GM13976 (cell line): Measurements from ENCODE around the gene SLFNL1.

Experiments
- DNase-seq: peaks from one replicate; pipeline ENCODE4 v3.0.0; 2012; ENCODE audit warnings: low spot score
- in situ Hi-C: fragments of 300-500 bp; cut with MboI; formaldehyde crosslinking; loops from one replicate; pipeline ENCODE4 v1.12.0; 2022; ENCODE audit warnings: low sequenced_read_pairs, mixed read lengths, inconsistent platforms; ENCODE audit not compliant: unreplicated experiment
- TF ChIP-seq, protein P1 (sequence below): IDR thresholded peaks from 2 replicates; pipeline ENCODE4 v1.5.1; 2012; ENCODE audit warnings: borderline replicate concordance, mild to moderate bottlenecking; ENCODE audit not compliant: insufficient read depth; ENCODE audit errors: extremely low read depth, missing control alignments, control extremely low read depth

Gene SLFNL1

DNA sequence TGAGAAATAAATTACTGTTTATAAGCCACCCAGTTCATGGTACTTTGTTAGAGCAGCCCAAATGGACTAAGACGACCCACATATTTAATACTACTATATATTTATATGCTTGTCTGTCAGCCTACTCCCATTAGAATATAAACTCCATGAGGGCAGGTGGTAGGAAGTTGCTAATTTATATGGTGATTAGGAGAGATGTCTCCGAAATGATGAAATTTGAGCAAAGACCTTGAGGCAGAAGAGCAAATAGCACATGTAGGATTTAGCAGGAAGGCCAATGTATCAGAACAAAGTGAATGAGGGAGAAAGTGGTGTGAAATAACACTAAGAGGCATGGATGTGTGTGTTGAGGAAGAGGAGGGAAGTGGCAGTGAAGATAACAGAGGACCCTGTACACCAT lies 10.6 kb upstream of the SLFNL1 start:
- in situ Hi-C loops = no loop called here
- TF ChIP-seq, protein P1, sequence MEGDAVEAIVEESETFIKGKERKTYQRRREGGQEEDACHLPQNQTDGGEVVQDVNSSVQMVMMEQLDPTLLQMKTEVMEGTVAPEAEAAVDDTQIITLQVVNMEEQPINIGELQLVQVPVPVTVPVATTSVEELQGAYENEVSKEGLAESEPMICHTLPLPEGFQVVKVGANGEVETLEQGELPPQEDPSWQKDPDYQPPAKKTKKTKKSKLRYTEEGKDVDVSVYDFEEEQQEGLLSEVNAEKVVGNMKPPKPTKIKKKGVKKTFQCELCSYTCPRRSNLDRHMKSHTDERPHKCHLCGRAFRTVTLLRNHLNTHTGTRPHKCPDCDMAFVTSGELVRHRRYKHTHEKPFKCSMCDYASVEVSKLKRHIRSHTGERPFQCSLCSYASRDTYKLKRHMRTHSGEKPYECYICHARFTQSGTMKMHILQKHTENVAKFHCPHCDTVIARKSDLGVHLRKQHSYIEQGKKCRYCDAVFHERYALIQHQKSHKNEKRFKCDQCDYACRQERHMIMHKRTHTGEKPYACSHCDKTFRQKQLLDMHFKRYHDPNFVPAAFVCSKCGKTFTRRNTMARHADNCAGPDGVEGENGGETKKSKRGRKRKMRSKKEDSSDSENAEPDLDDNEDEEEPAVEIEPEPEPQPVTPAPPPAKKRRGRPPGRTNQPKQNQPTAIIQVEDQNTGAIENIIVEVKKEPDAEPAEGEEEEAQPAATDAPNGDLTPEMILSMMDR = no peak
- DNase-seq = no peak

DNA sequence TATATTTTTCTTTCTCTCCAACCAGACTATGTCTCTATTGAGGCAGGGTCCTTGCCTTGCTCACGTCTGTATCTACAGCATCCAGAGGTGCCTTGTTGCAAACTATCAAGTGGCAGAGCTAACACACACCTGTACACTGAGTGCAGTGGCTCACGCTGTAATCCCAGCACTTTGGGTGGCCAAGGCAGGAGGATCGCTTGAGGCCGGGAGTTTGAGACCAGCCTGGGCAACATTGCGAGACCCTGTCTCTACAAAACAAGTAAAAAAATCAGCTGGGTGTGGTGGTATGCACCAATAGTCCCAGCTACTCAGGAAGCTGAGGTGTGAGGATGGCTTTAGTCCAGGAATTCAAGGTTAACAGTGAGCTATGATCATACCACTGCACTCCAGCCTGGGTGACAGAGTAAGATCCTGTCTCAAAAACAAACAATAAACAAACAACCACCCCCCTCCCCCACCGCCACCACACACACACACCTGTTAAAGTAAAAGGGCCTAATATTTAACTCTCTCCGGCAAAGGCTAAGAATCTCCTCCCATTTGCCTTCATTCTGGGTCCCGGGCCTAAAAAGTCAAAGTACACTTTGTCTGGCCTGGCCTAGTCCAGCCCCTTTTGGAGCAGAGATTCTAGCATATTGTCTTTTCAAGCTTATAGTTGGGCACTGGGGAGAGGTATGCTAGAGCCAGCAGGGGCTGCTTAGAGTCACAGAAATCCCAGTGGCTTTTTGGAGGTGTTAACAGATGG lies 9.5 kb upstream of the SLFNL1 start:
- TF ChIP-seq, protein P1 = no peak
- in situ Hi-C loops = no loop called here
- DNase-seq = no peak

DNA sequence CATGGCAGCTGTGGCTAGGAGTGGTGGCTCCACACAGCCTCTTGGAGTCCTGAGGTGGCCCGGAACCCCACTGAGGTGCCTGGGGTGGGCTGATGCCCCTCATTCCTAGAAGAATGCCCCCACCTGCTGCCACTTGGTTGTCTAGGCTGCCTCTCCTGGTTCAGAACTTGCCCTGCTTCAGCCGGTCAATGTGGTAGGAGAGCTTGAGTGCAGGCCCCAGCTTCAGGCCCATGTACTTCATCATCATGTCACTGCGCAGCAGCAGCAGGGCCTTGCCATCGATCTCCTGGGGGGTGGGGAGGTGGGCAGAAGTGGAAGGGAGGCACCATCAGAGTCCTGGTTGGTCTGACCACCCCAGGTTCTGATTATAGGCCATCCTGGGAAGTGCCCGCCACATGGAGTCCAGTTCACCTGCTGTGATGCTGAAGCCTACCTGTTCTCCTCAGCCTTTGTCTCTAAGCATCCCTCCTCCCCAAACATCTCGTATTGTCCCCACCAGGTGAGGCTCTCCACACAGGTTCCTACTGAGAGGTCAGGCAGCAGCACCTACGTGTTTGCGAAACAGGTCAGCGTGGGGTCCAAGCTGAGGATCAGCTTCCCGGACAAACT lies 6.6 kb upstream of the SLFNL1 start:
- DNase-seq = no peak
- in situ Hi-C loops = no loop called here
- TF ChIP-seq, protein P1 = no peak

DNA sequence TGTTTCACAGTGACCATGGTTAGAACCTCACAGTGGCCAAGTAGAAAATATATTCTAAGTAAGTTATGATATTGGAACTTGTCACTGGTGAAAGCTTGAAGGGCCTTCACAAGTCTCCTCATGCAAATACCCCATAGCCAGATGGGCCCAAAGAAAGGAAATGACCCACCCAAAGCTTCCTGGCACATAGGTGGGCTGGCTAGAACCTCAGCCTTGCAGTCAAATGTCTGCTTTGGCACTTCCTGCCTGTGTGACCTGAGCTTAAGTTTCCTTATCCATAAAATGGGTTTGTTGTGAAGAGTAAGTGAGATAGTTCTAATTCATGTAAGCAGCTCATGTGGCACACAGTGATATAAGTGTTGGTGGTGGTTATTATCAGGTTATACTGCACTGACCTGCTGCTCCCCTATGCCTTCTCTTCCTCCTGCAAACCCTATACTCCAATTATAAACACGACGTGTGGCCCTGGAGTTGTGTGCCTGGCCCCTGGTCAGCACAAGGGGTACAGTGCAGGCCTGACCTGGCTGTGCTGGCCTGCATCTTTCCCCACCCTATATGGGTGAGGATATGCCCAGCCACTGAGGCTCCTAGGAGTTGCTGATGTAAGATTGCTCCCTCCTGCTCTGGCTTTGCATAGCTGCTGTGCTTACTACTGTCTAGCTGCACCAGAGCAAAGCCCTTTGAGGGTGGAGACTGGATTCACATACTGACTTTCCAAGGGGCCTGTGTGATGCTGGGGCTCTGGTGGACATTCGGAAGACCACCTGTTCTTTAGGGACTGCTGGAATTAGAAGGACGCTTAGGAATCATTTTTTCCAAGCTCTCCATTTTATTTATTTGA lies 4.7 kb upstream of the SLFNL1 start:
- TF ChIP-seq, protein P1 = no peak
- in situ Hi-C loops = no loop called here
- no peak for DNase-seq

DNA sequence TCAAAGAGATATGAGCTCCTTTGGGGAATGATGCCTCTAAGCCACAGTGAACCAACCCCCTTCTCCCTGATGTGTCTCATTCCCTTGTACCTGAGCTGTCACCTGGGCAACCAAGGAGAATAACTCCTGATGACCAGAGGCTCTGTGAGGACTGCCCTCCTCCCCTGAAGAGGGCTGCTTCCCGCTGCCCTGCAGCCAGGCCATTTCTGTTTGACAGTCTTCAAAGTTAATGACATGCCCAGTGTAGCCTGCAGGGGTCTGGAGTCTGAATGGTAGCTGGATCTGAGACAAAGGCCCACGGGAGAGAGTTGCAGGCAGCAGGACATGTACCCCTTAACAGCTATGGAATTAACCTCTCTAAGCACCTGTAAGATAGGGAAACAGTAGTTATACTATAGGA lies 3.4 kb upstream of the SLFNL1 start:
- TF ChIP-seq, protein P1 = no peak
- in situ Hi-C loops = no loop called here
- no peak for DNase-seq

DNA sequence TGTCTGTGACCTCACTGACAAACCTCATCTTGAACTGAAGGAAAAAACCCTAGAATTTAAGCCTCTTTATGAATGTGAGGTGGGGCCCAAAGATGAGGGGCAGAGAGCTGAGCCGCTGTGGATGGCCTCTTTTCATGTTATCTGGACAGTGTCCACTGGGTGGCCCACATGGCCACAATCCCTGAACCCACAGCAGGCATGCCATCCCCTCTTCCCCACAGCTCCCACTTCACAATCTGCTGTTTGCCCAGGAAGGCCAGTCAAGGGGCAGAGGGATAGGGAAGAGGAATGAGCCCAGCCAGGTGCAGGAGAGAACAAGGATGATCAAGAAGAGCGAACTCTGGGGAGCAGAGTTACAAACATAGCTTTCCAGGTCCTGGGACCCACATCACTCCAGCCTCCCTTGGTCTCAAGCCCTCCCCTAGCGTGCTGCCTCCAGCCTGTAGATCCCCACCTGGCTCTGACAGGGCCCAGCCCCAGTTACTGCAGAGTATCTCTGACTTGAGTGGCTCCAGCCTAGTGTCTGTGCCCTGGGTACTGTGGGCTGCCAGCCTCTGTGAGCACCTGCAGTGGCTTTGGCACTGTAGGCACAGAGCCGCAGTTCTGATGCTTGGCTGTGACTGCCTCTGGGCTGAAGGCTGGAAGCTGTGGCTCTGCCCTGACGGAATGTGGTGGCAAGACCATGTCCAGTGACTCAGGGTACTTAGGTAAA lies 1.9 kb upstream of the SLFNL1 start:
- in situ Hi-C loops = no loop called here
- TF ChIP-seq, protein P1 = no peak

More for the DNA sequence above, 1.9 kb upstream of the SLFNL1 start:
- DNase-seq = no peak
